ENCODE results near the gene KLK15.
"Not testable (repeated sequence)": the region's sequence is repeated elsewhere in the genome, so short reads cannot be mapped to it uniquely, and the experiment has no call there.

Gene KLK15

DNA sequence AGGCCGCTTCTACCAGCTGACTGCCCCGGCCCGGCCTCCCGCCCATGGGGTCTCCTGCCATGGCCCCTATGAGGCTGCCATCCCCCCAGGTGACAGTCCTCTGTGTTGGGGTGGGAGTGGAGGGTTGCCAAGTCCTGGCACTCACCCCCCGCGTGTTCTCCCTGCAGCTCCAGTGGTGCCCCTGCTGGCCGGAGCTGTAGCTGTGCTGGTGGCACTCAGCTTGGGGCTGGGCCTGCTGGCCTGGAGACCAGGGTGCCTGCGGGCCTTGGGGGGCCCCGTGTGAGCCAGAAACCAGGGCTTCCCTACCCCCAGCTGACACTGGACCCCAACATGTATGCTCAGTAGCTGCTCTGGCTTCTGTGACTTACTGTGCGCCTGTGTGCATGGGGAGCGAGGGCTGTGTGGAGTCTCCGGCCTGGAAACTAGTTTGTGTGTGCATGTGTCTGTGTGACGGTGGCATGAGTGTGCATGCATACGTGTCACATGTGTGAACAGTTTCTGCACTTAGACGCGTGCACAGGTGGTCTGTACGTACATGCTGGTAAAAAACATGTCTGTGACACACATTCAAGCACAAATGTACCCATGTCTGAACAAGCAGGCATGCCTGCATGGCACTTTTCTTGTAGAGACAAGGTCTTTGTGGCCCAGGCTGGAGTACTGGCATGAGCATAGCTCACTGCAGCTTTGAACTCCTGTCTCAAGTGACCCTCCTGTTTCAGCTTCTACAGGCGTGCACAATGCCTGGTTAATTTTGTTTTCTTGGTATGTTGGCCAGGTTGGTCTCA lies 38.3 kb downstream of the KLK15 start:
- DNase-seq: peak; percentile 7 to 82

DNA sequence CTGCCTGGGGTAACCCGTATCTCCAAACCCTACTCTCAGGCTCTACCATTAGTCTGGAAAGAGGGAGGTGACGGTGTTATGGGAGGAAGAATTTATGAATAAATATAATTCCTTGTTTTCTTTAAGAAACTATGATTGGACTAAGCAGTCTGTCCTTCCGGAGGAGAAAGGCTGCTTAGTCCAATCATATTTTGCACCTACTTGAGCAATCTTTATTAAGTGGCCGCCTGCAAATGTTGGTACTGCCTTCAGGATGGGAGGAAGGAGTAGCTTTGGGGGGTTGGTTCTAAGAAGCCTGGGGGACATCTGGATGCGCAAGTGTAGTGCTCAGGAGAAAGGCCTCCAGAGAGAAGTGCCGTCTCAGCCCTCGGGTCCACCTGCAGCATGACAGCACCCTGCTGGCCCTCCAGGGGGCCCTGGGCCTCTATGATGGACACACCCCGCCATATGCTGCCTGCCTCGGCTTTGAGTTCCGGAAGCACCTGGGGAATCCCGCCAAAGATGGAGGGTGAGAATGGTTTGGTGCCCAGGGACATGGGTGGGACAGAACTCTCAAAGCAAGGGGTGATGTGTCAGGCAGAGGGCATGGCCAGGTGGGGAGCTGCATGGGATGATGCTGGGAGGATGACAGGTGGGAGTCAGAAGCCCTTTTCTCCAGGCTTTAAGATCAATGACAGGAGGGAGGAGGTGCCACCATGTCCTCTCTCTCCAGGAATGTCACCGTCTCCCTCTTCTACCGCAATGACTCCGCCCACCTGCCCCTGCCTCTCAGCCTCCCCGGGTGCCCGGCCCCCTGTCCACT lies 39.1 kb downstream of the KLK15 start:
- DNase-seq: peak; percentile 90 to 95

DNA sequence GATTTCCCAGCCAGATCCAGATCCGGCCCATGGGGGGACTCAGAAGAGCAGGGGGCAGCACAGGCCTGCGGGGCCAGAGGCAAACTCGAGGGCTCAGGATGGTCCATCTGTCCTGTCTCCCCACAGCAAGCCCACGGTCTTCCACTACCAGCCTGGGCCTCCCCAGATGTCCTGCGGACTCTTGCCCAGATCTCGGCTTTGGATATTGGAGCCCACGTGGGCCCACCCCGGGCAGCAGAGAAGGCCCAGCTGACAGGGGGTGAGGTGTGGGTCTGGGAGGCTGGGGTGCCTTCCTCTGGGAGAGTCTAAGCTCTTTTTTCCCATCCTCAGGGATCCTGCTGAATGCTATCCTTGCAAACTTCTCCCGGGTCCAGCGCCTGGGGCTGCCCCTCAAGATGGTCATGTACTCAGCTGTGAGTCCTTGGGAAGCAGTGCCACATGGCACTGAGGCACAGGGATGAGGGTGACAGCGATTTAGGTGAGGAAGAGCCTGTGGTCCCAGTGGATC lies 39.8 kb downstream of the KLK15 start:
- peak in 1 of 2 experiments; percentile 41 for DNase-seq

DNA sequence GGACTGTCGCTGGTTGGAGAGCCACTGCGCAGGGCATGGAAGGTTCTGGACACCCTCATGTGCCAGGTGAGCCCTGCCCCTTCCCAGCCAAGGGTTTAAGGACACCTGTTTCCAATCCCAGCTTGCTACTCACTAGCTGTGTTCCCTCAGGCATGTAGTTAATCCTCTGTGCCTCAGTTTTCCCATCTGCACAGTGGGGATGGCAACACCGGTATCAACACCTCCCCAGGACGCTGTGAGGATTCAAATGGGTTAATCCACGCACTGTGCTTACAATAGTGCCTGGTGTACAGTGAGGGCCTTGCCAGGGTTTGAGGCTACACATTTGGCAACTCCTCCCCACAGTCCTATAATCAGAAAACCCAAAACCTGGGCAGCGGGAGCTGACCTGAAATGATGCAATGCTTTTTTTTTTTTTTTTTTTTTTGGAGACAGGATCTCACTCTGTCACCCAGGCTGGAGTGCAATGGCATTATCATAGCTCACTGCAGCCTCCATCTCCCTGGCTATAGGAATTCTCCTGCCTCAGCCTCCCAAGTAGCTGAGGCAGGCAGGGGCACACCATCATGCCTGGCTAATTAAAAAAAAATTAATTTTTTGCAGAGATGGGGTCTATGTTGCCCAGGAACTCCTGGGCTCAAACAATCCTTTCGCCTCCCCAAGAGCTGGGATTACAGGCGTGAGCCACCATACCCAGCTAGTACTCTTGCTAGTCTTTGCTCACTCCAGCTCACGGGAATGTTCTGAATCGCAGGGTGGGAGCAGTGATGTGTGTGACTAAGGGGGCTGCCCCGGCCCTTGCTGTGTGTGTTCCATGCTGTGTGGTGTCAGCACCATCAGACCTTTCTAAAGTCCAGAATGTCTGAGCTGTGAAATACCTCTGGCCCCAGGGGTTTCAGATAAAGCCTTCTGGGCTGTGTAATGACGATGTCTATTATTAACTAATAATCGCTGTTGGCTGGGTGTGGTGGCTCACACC lies 40.8 kb downstream of the KLK15 start:
- no peak for DNase-seq

DNA sequence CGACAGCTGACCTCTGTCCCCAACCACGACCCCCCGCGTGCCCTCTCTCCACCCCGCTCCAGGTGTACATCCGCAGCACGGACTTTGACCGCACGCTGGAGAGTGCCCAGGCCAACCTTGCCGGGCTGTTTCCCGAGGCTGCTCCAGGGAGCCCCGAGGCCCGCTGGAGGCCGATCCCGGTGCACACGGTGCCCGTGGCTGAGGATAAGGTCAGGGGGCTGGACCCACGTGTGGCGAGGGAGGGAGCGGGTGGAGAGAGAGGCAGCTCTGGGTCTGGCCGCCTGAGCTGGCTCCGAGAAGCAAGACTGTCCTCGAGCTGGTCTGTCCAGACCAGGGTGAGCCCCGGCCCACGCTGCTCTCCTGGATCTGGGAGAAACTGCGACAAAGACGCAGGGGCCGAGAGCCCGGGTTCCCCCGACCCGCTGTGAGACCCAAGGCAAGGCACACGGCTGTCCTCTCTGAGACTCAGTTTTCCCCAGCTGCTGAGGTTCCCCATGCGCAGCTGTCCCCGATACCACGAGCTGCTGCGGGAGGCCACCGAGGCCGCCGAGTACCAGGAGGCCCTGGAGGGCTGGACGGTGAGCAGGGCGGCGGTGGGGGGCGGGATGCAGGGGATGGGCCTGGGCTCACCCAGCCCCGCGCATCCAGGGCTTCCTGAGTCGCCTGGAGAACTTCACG lies 41.6 kb downstream of the KLK15 start:
- DNase-seq: no peak

GRCh38 chr19:50790922-50791467 lies 42.4 kb downstream of the KLK15 start:
- DNase-seq: no peak

GRCh38 chr19:50790396-50790795 lies 43.0 kb downstream of the KLK15 start, which contains the start of gene ACP4:
ACP4 (plus strand) TSS chr19:50790415; CDS start chr19:50790415, 0 bp downstream.
- DNase-seq: no peak

DNA sequence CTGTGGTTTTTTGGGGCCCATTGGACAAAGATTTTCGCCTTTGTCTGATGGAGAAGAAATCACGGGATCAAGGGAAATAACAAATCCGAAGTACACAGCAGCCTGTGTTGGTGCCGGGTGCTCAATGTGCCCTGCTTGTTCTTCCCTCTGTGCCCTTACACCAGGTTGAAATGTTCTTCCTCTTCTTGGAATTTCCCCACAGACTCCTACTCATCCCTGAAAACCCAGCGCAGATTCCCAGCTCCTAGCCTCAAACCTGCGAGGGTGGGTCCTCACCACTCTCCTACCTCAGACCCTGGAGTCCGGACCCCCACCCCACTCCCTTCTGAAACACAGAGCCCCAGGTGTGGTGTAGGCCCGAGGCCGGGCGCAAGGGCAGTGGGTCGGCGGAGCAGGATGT lies 48.0 kb downstream of the KLK15 start:
- DNase-seq: no peak

- no peak for DNase-seq
These were observed 48.7 kb downstream of the KLK15 start for GRCh38 chr19:50784710-50785109.

- not testable (repeated sequence) for DNase-seq
These were observed 49.6 kb downstream of the KLK15 start for GRCh38 chr19:50783848-50784152.

- DNase-seq: no peak
These were observed 52.5 kb downstream of the KLK15 start for GRCh38 chr19:50780753-50781435.

DNA sequence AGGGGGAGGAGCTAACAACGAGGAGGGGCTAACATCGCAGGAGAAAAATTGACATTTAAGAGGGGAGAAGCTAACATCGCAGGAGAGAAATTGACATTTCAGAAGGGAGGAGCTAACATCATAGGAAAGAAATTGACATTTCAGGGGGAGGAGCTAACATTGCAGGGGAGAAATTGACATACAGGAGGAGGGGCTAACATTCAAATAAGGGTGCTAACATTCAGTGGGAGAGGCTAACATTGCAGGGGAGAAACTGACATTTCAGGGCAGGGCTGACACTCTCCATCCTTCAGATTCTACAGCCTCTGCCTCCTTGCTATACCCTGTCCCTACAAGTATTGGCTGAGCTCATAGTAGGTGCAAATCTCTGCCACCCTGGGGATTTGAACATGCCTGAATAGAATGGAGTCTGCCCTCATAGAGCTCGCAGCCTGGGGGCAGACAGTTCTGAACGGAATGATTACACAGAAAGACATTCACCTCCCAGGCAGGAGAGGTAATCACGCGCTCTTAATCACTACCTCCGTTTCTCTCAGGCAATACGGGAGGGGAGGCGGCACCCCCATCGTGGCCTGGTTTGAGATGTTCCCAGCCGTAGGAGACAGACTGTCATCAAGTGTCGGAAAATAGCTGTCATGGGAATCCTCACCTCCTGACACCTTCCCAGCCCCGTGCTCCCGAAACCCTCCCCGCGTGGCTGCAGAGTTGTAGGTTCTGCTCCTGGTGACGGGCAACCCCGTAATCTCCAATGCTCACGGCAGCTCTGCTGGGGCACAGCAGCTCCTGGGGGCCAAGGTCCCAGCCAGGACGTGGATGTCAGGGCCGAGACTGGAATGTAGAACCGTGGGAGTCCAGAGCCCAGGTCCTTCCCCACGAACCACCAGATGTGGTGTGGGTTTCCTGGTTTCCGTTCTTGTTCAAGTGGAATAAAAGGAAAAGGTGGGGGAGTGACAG lies 53.6 kb downstream of the KLK15 start:
- DNase-seq: no peak

GRCh38 chr19:50778906-50779430 lies 54.4 kb downstream of the KLK15 start:
- no peak for DNase-seq

DNA sequence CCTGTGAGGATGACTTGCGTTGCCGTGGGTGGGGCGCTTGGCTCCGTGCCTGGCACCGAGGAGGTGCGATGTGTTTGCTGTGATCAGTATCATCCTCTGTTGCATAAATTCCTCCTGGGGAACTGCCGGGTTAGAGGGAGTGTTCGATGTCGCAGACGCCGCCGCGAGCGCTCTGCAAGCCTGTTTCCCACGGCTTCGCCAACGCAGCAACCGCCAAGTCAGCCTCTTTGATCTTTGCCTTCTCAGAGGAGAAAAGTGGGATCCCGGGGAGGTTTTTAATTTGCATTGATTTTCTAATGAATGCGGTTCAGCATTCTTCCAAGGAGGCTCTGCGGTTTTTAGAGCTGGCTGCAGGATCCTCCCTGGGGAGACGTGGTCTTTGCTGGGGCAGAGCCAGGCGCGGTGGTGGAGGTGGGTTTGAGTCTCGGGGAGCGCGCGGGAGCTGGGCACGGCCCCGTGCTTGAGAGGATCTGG lies 55.5 kb downstream of the KLK15 start:
- no peak for DNase-seq

GRCh38 chr19:50777261-50777660 lies 56.1 kb downstream of the KLK15 start:
- DNase-seq: no peak

- DNase-seq: no peak
These were observed 57.2 kb downstream of the KLK15 start for GRCh38 chr19:50776131-50776530.

Data from NCI-H524 (cell line).